HEK293 (cell line): Measurements from ENCODE around the gene ABHD16A.

Experiments used
- GLI4 ChIP-seq: fragments of 450-650 bp; formaldehyde crosslinking; IDR thresholded peaks from 2 replicates; pipeline ENCODE4 v1.5.1; 2016; ENCODE audit warnings: missing biosample characterization, missing genetic modification characterization
- INSM2 ChIP-seq: fragments of 450-650 bp; formaldehyde crosslinking; IDR thresholded peaks from 2 replicates; pipeline ENCODE4 v1.5.1; 2016; ENCODE audit warnings: missing biosample characterization, missing genetic modification characterization
- REST ChIP-seq: fragments of 450-650 bp; formaldehyde crosslinking; IDR thresholded peaks from 2 replicates; pipeline ENCODE4 v1.5.1; 2016; ENCODE audit warnings: missing biosample characterization, missing genetic modification characterization
- SCRT2 ChIP-seq: fragments of 450-650 bp; formaldehyde crosslinking; IDR thresholded peaks from 2 replicates; pipeline ENCODE4 v1.5.1; 2016; ENCODE audit warnings: missing biosample characterization, missing genetic modification characterization
- ZBTB7A ChIP-seq: fragments of 450-650 bp; formaldehyde crosslinking; IDR thresholded peaks from 2 replicates; pipeline ENCODE4 v1.5.1; 2016; ENCODE audit warnings: low read depth, missing biosample characterization, missing genetic modification characterization
- ZNF366 ChIP-seq: fragments of 450-650 bp; formaldehyde crosslinking; conservative IDR thresholded peaks from 2 replicates; pipeline ENCODE4 v1.5.1; 2016; ENCODE audit warnings: missing biosample characterization, missing genetic modification characterization
- ZNF692 ChIP-seq: fragments of 450-650 bp; formaldehyde crosslinking; IDR thresholded peaks from 2 replicates; pipeline ENCODE4 v1.5.1; 2016; ENCODE audit warnings: missing biosample characterization, missing genetic modification characterization
- TF ChIP-seq, protein P1 (sequence below): fragments of 450-650 bp; formaldehyde crosslinking; IDR thresholded peaks from 2 replicates; pipeline ENCODE4 v1.5.1; 2016; ENCODE audit warnings: missing biosample characterization, missing genetic modification characterization
- TF ChIP-seq, protein P2 (sequence below): fragments of 450-650 bp; formaldehyde crosslinking; IDR thresholded peaks from 2 replicates; pipeline ENCODE4 v1.5.1; 2017; ENCODE audit warnings: missing biosample characterization, missing genetic modification characterization
- TF ChIP-seq, protein P3 (sequence below): fragments of 450-650 bp; formaldehyde crosslinking; IDR thresholded peaks from 2 replicates; pipeline ENCODE4 v1.5.1; 2016; ENCODE audit warnings: missing biosample characterization, missing genetic modification characterization

- no peak for TF ChIP-seq ZNF692 (tag by site-specific recombination)
- no peak for TF ChIP-seq GLI4 (tag by site-specific recombination)
- TF ChIP-seq, protein P1, sequence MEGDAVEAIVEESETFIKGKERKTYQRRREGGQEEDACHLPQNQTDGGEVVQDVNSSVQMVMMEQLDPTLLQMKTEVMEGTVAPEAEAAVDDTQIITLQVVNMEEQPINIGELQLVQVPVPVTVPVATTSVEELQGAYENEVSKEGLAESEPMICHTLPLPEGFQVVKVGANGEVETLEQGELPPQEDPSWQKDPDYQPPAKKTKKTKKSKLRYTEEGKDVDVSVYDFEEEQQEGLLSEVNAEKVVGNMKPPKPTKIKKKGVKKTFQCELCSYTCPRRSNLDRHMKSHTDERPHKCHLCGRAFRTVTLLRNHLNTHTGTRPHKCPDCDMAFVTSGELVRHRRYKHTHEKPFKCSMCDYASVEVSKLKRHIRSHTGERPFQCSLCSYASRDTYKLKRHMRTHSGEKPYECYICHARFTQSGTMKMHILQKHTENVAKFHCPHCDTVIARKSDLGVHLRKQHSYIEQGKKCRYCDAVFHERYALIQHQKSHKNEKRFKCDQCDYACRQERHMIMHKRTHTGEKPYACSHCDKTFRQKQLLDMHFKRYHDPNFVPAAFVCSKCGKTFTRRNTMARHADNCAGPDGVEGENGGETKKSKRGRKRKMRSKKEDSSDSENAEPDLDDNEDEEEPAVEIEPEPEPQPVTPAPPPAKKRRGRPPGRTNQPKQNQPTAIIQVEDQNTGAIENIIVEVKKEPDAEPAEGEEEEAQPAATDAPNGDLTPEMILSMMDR (tag by site-specific recombination) = no peak
- TF ChIP-seq, protein P2, sequence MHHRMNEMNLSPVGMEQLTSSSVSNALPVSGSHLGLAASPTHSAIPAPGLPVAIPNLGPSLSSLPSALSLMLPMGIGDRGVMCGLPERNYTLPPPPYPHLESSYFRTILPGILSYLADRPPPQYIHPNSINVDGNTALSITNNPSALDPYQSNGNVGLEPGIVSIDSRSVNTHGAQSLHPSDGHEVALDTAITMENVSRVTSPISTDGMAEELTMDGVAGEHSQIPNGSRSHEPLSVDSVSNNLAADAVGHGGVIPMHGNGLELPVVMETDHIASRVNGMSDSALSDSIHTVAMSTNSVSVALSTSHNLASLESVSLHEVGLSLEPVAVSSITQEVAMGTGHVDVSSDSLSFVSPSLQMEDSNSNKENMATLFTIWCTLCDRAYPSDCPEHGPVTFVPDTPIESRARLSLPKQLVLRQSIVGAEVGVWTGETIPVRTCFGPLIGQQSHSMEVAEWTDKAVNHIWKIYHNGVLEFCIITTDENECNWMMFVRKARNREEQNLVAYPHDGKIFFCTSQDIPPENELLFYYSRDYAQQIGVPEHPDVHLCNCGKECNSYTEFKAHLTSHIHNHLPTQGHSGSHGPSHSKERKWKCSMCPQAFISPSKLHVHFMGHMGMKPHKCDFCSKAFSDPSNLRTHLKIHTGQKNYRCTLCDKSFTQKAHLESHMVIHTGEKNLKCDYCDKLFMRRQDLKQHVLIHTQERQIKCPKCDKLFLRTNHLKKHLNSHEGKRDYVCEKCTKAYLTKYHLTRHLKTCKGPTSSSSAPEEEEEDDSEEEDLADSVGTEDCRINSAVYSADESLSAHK = no peak
- no peak for TF ChIP-seq ZBTB7A (tag by site-specific recombination)
- TF ChIP-seq REST (tag by site-specific recombination) = no peak
- TF ChIP-seq ZNF366 (tag by site-specific recombination) = no peak
- TF ChIP-seq SCRT2 (tag by site-specific recombination) = no peak
- TF ChIP-seq, protein P3, sequence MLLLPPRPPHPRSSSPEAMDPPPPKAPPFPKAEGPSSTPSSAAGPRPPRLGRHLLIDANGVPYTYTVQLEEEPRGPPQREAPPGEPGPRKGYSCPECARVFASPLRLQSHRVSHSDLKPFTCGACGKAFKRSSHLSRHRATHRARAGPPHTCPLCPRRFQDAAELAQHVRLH = no peak
- TF ChIP-seq INSM2 (tag by site-specific recombination) = no peak
Measured at GRCh38 chr6:31708224-31708623, 5.1 kb upstream of the ABHD16A start.
